C4-2B (cell line): ENCODE results near the gene KDM4C.

Experiments
- ZFX ChIP-seq: fragments of 450-650 bp; IDR thresholded peaks from 2 replicates; pipeline ENCODE4 v1.6.1; 2017
- TF ChIP-seq, protein P1 (sequence below): fragments of 450-650 bp; conservative IDR thresholded peaks from 2 replicates; pipeline ENCODE4 v1.5.1; 2017; ENCODE audit warnings: mild to moderate bottlenecking

DNA sequence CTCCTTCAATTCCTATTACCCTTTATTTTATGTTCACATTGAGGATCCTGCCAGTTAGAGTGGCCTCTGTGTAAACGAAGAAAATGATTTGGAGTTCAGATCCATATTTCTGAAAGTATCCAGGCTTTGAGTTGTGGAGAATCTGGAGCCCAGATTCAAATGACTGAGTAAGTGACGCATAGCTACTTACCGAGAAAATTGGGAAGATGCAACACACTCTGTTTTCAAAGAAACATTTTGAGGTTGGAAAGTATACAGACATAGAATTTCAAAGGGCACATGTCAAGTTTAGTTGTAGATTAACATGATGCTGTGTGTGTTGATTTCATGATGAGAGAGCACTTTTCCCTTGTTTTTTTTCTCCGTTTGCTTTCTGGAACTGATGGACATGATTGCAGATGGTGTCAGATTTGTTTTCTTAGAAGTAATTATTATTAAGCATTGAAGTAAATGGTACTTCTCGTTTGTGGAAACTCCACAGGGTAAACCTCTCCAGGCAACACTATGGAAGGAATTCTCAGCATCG is 148.1 kb downstream of the KDM4C start:
- TF ChIP-seq, protein P1, sequence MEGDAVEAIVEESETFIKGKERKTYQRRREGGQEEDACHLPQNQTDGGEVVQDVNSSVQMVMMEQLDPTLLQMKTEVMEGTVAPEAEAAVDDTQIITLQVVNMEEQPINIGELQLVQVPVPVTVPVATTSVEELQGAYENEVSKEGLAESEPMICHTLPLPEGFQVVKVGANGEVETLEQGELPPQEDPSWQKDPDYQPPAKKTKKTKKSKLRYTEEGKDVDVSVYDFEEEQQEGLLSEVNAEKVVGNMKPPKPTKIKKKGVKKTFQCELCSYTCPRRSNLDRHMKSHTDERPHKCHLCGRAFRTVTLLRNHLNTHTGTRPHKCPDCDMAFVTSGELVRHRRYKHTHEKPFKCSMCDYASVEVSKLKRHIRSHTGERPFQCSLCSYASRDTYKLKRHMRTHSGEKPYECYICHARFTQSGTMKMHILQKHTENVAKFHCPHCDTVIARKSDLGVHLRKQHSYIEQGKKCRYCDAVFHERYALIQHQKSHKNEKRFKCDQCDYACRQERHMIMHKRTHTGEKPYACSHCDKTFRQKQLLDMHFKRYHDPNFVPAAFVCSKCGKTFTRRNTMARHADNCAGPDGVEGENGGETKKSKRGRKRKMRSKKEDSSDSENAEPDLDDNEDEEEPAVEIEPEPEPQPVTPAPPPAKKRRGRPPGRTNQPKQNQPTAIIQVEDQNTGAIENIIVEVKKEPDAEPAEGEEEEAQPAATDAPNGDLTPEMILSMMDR = no peak
- no peak for TF ChIP-seq ZFX
